Left ventricle myocardium inferior (tissue), 1 donor: ENCODE measurements around the gene SMIM26. TPM values are rescaled to one million over a fixed set of nuclear protein-coding genes. Genes with fewer than 3 reads are reported as not detected.
A peak's percentile ranks its signal among the peaks of the same experiment; 100 is the strongest.
"Not testable (repeated sequence)": the region's sequence is repeated elsewhere in the genome, so short reads cannot be mapped to it uniquely, and the experiment has no call there.

ENCODE experiments used
- DNase-seq: peaks from one replicate; pipeline ENCODE4 v3.0.0-alpha.2; 2020
- H3K27ac ChIP-seq: fragments of 200-600 bp; replicated peaks from 2 replicates; pipeline ENCODE4 v1.8.0; 2021
- H3K27me3 ChIP-seq: fragments of 200-600 bp; 2 replicates; pipeline ENCODE4 v1.8.0; 2021; ENCODE audit warnings: low read depth
- H3K36me3 ChIP-seq: fragments of 200-600 bp; 2 replicates; pipeline ENCODE4 v1.8.0; 2021
- H3K4me1 ChIP-seq: fragments of 200-600 bp; 2 replicates; pipeline ENCODE4 v1.8.0; 2021
- H3K4me3 ChIP-seq: fragments of 200-600 bp; 2 replicates; pipeline ENCODE4 v1.8.0; 2021; ENCODE audit warnings: mild to moderate bottlenecking, moderate library complexity
- H3K9me3 ChIP-seq: fragments of 200-600 bp; replicated peaks from 2 replicates; pipeline ENCODE4 v1.8.0; 2021
- CTCF ChIP-seq: fragments of 200-600 bp; IDR thresholded peaks from 2 replicates; pipeline ENCODE4 v1.8.0; 2021; ENCODE audit warnings: antibody characterized with exemption, mild to moderate bottlenecking, borderline replicate concordance
- intact Hi-C: fragments of 100-400 bp; cut with micrococcal nuclease; formaldehyde crosslinking; loops from one replicate; pipeline ENCODE4 v1.11.0; 2022
- long read RNA-seq: library from polyadenylated mRNA; unstranded; transcript quantifications from one replicate; pipeline ENCODE4 v2.0.0, GENCODE V29; 2021
- total RNA-seq: library from RNA; stranded (reverse); fragmentation: NEBNext Ultra II Directional; extraction: Animal tissue kit (Norgen Biotek cat#: 25700); gene quantifications from one replicate; pipeline ENCODE4 v1.2.1, GENCODE V29; 2021
- donor health status: DM: no; HTN: yes; CAD: no; lungs with severe emphysema.

SMIM26 gene
- total RNA-seq = 109 TPM
- long read RNA-seq, transcript SMIM26-202 (2 exons, 575 nt) = major isoform, 71 of 94 reads
- long read RNA-seq, transcript SMIM26-201 (2 exons, 505 nt) = minor isoform, 23 of 94 reads
- long read RNA-seq, partial matches to known transcripts = 0 of 94 reads
- long read RNA-seq, other reads (novel, unspliced or antisense) = 0 of 94 reads

- H3K27ac ChIP-seq = peak within 1 kb of the TSS; percentile 88
- H3K4me1 ChIP-seq = peaks cover 23% of the 10 kb centered on the region
- DNase-seq = peak; percentile 93
- intact Hi-C loops = no loop called here
- H3K27me3 ChIP-seq = no peaks in the 10 kb centered on the region
- peaks cover 29% of the 10 kb centered on the region for H3K36me3 ChIP-seq
- TF ChIP-seq CTCF = no peak
- no peaks in the 10 kb centered on the region for H3K9me3 ChIP-seq
- H3K4me3 ChIP-seq = peak within 1 kb of the TSS; percentile 84
Observed at GRCh38 chr20:18566892-18567738, at the start of gene SMIM26. TSS of gene SMIM26 (plus strand) at chr20:18567432. CDS start at chr20:18567479, 47 bp downstream.

GRCh38 chr20:18522066-18522465 is 45.2 kb upstream of the SMIM26 start:
- DNase-seq, H3K9me3 ChIP-seq, H3K4me3 ChIP-seq, H3K4me1 ChIP-seq, H3K27ac ChIP-seq, H3K27me3 ChIP-seq, intact Hi-C loops: not testable (repeated sequence)
- peaks cover 32% of the 10 kb centered on the region for H3K36me3 ChIP-seq

GRCh38 chr20:18523066-18523465 is 44.2 kb upstream of the SMIM26 start:
- intact Hi-C loops = no loop called here
- Histone ChIP-seq H3K27me3 (no peaks in the 10 kb centered on the region), H3K4me1 (no peaks in the 10 kb centered on the region), H3K27ac (no peak overlapping the region), H3K9me3 (no peaks in the 10 kb centered on the region), H3K4me3 (no peak overlapping the region), H3K36me3 (peaks cover 40% of the 10 kb centered on the region)
- no peak for DNase-seq
- no peak for TF ChIP-seq CTCF

- H3K36me3 ChIP-seq = peaks cover 56% of the 10 kb centered on the region
- no peak for TF ChIP-seq CTCF
Observed at GRCh38 chr20:18524646-18525045, 42.6 kb upstream of the SMIM26 start.

GRCh38 chr20:18526761-18527160 is 40.5 kb upstream of the SMIM26 start:
- intact Hi-C loops, H3K4me3 ChIP-seq, H3K27ac ChIP-seq, H3K4me1 ChIP-seq, H3K9me3 ChIP-seq, DNase-seq, H3K27me3 ChIP-seq: not testable (repeated sequence)
- peaks cover 77% of the 10 kb centered on the region for H3K36me3 ChIP-seq

More at GRCh38 chr20:18524646-18525045, 42.6 kb upstream of the SMIM26 start:
- no peaks in the 10 kb centered on the region for H3K27me3 ChIP-seq
- no peak overlapping the region for H3K27ac ChIP-seq
- no peaks in the 10 kb centered on the region for H3K4me1 ChIP-seq
- DNase-seq = no peak
- H3K4me3 ChIP-seq = no peak overlapping the region
- H3K9me3 ChIP-seq = no peaks in the 10 kb centered on the region
- intact Hi-C loops = no loop called here

GRCh38 chr20:18527339-18527738 is 39.9 kb upstream of the SMIM26 start:
- intact Hi-C loops = no loop called here
- Histone ChIP-seq H3K36me3 (peaks cover 83% of the 10 kb centered on the region), H3K9me3 (no peaks in the 10 kb centered on the region), H3K4me3 (no peak overlapping the region), H3K4me1 (no peaks in the 10 kb centered on the region), H3K27ac (no peak overlapping the region), H3K27me3 (no peaks in the 10 kb centered on the region)
- DNase-seq = no peak
- TF ChIP-seq CTCF = no peak
